Measurements from ENCODE around the gene ARHGEF9.

Gene ARHGEF9

DNA sequence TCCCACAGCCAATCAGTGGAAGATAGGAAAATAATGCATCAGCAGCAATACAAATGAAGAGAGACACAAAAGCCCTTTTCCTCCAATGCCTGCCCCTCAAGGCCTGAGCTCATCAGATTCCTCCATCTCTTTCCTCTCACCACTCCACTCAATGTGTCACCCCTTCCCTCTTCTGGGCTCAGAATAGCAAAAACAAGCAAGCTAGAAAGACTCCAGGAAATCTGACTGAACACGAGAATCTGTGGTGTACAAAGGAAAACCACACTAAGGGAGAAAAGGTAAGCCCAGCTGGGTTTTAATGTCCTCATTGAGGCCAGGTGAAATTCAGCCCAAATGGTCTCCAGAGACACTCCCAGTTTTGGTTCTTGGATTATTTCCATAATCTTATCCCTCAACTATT, 46.3 kb downstream of the ARHGEF9 start:
- DNase-seq (ENCODE audit: low read depth), result peak; percentile 15
- H3K4me3 ChIP-seq (ENCODE audit: low read depth, low read length), result no peak overlapping the region
- TF ChIP-seq, protein P1, sequence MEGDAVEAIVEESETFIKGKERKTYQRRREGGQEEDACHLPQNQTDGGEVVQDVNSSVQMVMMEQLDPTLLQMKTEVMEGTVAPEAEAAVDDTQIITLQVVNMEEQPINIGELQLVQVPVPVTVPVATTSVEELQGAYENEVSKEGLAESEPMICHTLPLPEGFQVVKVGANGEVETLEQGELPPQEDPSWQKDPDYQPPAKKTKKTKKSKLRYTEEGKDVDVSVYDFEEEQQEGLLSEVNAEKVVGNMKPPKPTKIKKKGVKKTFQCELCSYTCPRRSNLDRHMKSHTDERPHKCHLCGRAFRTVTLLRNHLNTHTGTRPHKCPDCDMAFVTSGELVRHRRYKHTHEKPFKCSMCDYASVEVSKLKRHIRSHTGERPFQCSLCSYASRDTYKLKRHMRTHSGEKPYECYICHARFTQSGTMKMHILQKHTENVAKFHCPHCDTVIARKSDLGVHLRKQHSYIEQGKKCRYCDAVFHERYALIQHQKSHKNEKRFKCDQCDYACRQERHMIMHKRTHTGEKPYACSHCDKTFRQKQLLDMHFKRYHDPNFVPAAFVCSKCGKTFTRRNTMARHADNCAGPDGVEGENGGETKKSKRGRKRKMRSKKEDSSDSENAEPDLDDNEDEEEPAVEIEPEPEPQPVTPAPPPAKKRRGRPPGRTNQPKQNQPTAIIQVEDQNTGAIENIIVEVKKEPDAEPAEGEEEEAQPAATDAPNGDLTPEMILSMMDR (IDR thresholded peaks at IDR 0.05; ENCODE audit: insufficient read depth, low read depth, low read length, missing control alignments), result no peak

DNA sequence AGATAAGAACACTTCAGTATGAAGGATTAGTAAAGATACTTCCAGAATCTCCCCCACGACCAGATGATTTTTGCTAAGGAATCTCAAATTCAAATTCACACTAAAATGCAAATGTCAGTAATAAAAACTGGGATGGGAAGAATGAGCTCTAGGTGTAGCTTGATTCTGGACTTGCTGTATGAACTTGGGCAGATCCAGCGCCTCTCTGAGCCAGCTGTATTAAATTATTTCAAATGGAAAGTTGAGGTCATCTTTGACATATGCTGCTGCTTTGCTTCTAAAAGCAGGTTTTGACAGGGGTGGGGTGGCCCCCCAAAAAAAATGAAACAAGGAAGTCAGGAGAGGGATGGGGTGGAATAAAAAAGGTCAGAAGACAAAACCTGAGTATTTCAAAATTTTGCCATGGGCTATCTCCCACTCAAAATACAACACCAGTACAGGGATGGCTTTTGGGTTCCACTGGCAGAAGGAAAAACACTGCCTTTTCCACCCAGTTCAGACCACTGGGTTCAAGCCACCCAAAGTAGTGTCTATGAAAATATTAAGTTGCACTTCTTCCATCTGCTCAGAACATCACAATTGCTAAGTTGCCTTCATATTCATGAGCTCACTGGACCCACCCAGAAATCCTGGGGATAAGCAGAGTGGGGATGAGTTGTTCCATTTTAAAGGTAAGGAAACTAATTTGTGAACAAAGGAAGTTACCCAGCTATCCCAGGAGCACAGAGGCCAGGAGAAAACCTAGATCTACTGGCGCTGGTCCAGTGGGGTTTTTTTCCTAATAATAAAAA, 47.7 kb downstream of the ARHGEF9 start:
- no peak overlapping the region for H3K4me3 ChIP-seq (ENCODE audit: low read depth, low read length)
- DNase-seq (ENCODE audit: low read depth), result no peak
- TF ChIP-seq, protein P1 (IDR thresholded peaks at IDR 0.05; ENCODE audit: insufficient read depth, low read depth, low read length, missing control alignments), result no peak

DNA sequence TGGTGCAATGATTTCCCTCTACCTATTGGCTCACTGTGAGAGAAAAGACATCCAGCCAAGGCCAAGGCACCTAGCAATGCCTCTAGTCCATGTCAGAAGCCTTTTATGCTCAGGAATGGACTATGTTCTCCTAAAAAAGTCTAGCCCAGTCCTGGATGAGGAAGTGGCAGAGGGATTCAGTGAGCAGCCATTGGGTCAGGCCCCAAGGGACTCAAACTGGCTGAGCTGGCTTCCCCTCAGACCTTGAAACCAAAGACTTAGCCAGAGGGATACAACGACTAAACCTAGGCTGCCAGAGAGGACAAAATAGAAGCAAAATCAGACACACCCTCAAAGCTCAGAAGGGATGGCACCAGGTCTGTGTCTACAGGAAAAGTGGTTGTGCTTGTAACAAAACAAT, 49.1 kb downstream of the ARHGEF9 start:
- TF ChIP-seq, protein P1 (IDR thresholded peaks at IDR 0.05; ENCODE audit: insufficient read depth, low read depth, low read length, missing control alignments), result no peak
- no peak overlapping the region for H3K4me3 ChIP-seq (ENCODE audit: low read depth, low read length)
- DNase-seq (ENCODE audit: low read depth), result no peak

DNA sequence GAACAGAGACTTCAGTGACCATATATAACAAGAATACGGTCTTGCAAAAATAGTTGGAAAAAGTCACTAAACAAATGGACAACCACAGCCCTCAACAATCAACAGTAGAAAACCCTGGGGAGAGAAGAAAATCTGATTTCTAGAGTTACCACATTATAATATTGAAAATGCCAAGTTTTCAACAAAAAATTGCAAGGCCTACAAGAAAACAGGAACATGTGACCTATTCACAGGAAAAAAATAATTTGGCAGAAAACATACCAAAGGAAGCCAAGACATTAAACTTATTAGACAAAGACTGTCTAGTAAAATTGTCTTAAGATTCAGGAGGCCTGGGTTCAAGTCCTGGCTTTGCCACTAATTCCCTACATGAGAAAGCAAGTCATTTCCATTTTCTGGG, 64.7 kb downstream of the ARHGEF9 start:
- DNase-seq (ENCODE audit: low read depth), result no peak
- no peak overlapping the region for H3K4me3 ChIP-seq (ENCODE audit: low read depth, low read length)
- TF ChIP-seq, protein P1 (IDR thresholded peaks at IDR 0.05; ENCODE audit: insufficient read depth, low read depth, low read length, missing control alignments), result no peak

DNA sequence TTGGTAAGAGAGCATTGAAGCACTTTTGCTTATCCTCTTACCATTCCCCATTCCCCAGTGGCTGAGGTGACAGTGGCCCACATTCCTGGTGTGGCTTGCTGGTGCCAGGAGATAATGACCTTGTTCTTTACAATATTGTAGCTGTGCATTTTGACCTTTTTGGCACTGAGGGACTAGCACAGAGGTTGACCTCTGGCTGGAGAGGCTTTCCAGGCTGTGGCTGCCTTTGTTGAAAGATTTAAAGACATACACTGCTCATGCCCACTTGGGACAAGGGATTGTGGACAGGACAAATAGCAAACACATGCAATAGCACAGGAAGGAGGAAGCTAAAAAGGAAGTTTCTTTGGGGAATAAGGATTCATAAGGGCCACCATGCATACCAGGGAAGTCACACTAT, 65.4 kb downstream of the ARHGEF9 start:
- TF ChIP-seq, protein P1 (IDR thresholded peaks at IDR 0.05; ENCODE audit: insufficient read depth, low read depth, low read length, missing control alignments), result no peak
- no peak overlapping the region for H3K4me3 ChIP-seq (ENCODE audit: low read depth, low read length)
- no peak for DNase-seq (ENCODE audit: low read depth)

DNA sequence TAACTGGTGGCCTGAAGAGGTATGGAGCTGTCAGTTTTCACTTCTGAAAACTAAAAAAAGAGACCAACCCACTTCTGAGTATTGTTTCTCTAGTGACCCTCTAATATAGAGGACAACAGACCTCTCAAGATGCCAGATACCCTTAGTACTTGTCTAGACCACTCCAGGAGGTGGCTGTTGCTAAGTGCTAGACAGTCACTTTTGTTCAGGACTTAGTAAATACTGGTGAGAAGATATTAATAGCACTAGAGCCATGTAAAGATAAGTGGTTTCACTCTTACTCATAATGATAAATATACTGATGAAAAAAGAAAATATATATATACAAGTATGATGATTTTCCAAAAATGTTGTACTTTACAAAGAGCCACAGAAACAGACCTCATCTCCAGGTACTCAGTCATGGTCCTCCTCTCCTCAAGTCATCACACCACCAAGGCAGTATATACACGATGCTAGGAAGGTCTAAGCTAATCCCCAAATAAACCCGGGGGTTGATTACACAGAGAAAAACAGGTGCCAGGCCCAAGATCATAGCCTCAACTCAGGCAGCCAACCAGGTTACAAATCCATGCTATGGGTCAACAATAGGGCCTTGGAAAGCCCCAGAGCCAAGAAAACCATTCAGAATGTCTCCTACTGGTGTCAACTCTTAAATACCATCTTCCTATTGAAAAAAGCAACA, 66.9 kb downstream of the ARHGEF9 start:
- TF ChIP-seq, protein P1 (IDR thresholded peaks at IDR 0.05; ENCODE audit: insufficient read depth, low read depth, low read length, missing control alignments), result no peak
- no peak overlapping the region for H3K4me3 ChIP-seq (ENCODE audit: low read depth, low read length)
- peak; percentile 22 for DNase-seq (ENCODE audit: low read depth)
